GM23338 (cell line): Measurements from ENCODE around the gene ADAM15. TPM values are rescaled to one million over a fixed set of nuclear protein-coding genes. Genes with fewer than 3 reads are reported as not detected.

Experiments
- ATAC-seq: fragments of 200-7000 bp; cut with Tn5 transposase; 3 replicates; pipeline ENCODE4 v1.9.1; 2020
- DNase-seq: peaks from one replicate; pipeline ENCODE4 v3.0.0-alpha.2; 2015; ENCODE audit warnings: low spot score
- H2AFZ ChIP-seq: fragments of 200-600 bp; sonication (generic); 2 replicates; pipeline ENCODE4 v1.8.0; 2016; ENCODE audit warnings: antibody characterized with exemption, mild to moderate bottlenecking, moderate library complexity
- H3F3A ChIP-seq: fragments of 200-600 bp; sonication (generic); replicated peaks from 2 replicates; pipeline ENCODE4 v1.8.0; 2017; ENCODE audit warnings: antibody characterized with exemption, mixed run types, low read depth
- H3K27ac ChIP-seq: fragments of 200-600 bp; sonication (generic); 2 replicates; pipeline ENCODE4 v1.6.1; 2016; ENCODE audit warnings: low read depth
- H3K27me3 ChIP-seq: fragments of 200-600 bp; sonication (generic); 2 replicates; pipeline ENCODE4 v1.8.0; 2016; ENCODE audit warnings: mild to moderate bottlenecking, mixed run types, moderate library complexity; ENCODE audit not compliant: insufficient read depth
- H3K36me3 ChIP-seq: fragments of 200-600 bp; sonication (generic); 2 replicates; pipeline ENCODE4 v1.8.0; 2016; ENCODE audit warnings: mild to moderate bottlenecking; ENCODE audit not compliant: insufficient read depth
- H3K4me1 ChIP-seq: fragments of 200-600 bp; sonication (generic); 2 replicates; pipeline ENCODE4 v1.8.0; 2016; ENCODE audit warnings: mild to moderate bottlenecking, moderate library complexity; ENCODE audit not compliant: insufficient read depth
- H3K4me2 ChIP-seq: fragments of 200-600 bp; sonication (generic); 2 replicates; pipeline ENCODE4 v1.7.1; 2017; ENCODE audit warnings: mixed run types
- H3K4me3 ChIP-seq: fragments of 200-600 bp; sonication (generic); 2 replicates; pipeline ENCODE4 v1.6.1; 2016; ENCODE audit warnings: mixed run types
- H3K79me2 ChIP-seq: fragments of 200-600 bp; sonication (generic); replicated peaks from 2 replicates; pipeline ENCODE4 v1.8.0; 2017; ENCODE audit warnings: mild to moderate bottlenecking; ENCODE audit not compliant: insufficient read depth
- H3K9me2 ChIP-seq: fragments of 200-600 bp; sonication (generic); 2 replicates; pipeline ENCODE4 v1.8.0; 2017; ENCODE audit not compliant: insufficient read depth
- H4K20me1 ChIP-seq: fragments of 200-600 bp; sonication (generic); replicated peaks from 2 replicates; pipeline ENCODE4 v1.8.0; 2017; ENCODE audit warnings: mild to moderate bottlenecking; ENCODE audit not compliant: insufficient read depth
- H3K27ac Mint-ChIP-seq: 2 replicates; pipeline ENCODE4 v1.8.0; 2020; ENCODE audit warnings: inconsistent platforms, mild to moderate bottlenecking, moderate library complexity, mixed read lengths
- H3K27me3 Mint-ChIP-seq: 3 replicates; pipeline ENCODE4 v1.8.0; 2022; ENCODE audit warnings: low read depth, mild to moderate bottlenecking, moderate library complexity, mixed read lengths, inconsistent platforms; ENCODE audit not compliant: insufficient read depth, poor library complexity
- H3K36me3 Mint-ChIP-seq: 3 replicates; pipeline ENCODE4 v1.8.0; 2021; ENCODE audit warnings: low read depth, mild to moderate bottlenecking, inconsistent platforms, moderate library complexity, mixed read lengths
- H3K4me1 Mint-ChIP-seq: 3 replicates; pipeline ENCODE4 v1.8.0; 2020; ENCODE audit warnings: mild to moderate bottlenecking, inconsistent platforms, mixed read lengths
- H3K4me3 Mint-ChIP-seq: 3 replicates; pipeline ENCODE4 v1.8.0; 2021; ENCODE audit warnings: moderate library complexity, mild to moderate bottlenecking, inconsistent platforms, mixed read lengths
- H3K9me3 Mint-ChIP-seq: 3 replicates; pipeline ENCODE4 v1.8.0; 2020; ENCODE audit warnings: moderate library complexity, mild to moderate bottlenecking, inconsistent platforms, mixed read lengths
- CREB1 ChIP-seq: fragments of 250-450 bp; sonication (Bioruptor Pico); IDR thresholded peaks from 2 replicates; pipeline ENCODE4 v1.5.0; 2020; ENCODE audit warnings: low read depth, mild to moderate bottlenecking, moderate library complexity
- ETS1 ChIP-seq: IDR thresholded peaks from 2 replicates; pipeline ENCODE4 v1.6.1; 2016; ENCODE audit warnings: antibody characterized with exemption
- EZH2 ChIP-seq: fragments of 200-600 bp; sonication (generic); IDR thresholded peaks from one replicate; pipeline ENCODE4 v1.8.0; 2017; ENCODE audit warnings: antibody characterized with exemption, mild to moderate bottlenecking, low read depth; ENCODE audit not compliant: unreplicated experiment
- EZH2phosphoT487 ChIP-seq: fragments of 200-600 bp; sonication (generic); IDR thresholded peaks from one replicate; pipeline ENCODE4 v1.8.1; 2018; ENCODE audit warnings: antibody characterized with exemption; ENCODE audit not compliant: unreplicated experiment
- JUNB ChIP-seq: IDR thresholded peaks from one replicate; pipeline ENCODE4 v1.6.1; 2016; ENCODE audit warnings: antibody characterized with exemption; ENCODE audit not compliant: unreplicated experiment
- NANOG ChIP-seq: IDR thresholded peaks from 2 replicates; pipeline ENCODE4 v1.6.1; 2016; ENCODE audit warnings: antibody characterized with exemption, borderline replicate concordance
- POLR2AphosphoS5 ChIP-seq: IDR thresholded peaks from 2 replicates; pipeline ENCODE4 v1.6.1; 2016; ENCODE audit warnings: antibody characterized with exemption, low read depth
- REST ChIP-seq: IDR thresholded peaks from one replicate; pipeline ENCODE4 v1.6.1; 2018; ENCODE audit warnings: antibody characterized with exemption; ENCODE audit not compliant: unreplicated experiment
- STAT1 ChIP-seq: IDR thresholded peaks from one replicate; pipeline ENCODE4 v1.6.1; 2016; ENCODE audit warnings: antibody characterized with exemption; ENCODE audit not compliant: unreplicated experiment
- ZNF114 ChIP-seq: fragments of 250-450 bp; sonication (Bioruptor Pico); IDR thresholded peaks from 2 replicates; pipeline ENCODE4 v1.5.0; 2020; ENCODE audit warnings: mild to moderate bottlenecking, moderate library complexity
- ZNF331 ChIP-seq: fragments of 250-450 bp; sonication (Bioruptor Pico); IDR thresholded peaks from 2 replicates; pipeline ENCODE4 v1.5.0; 2020; ENCODE audit warnings: low read depth, mild to moderate bottlenecking, moderate library complexity
- ZNF462 ChIP-seq: fragments of 250-450 bp; sonication (Bioruptor Pico); IDR thresholded peaks from 2 replicates; pipeline ENCODE4 v1.5.0; 2020; ENCODE audit warnings: mild to moderate bottlenecking, moderate library complexity
- polyA plus RNA-seq: library from polyadenylated mRNA; unstranded; fragments of >200 nt; fragmentation: Nextera tagmentation; extraction: Ambion mirVana; gene quantifications from 2 replicates; pipeline ENCODE4 v1.2.1, GENCODE V29; 2016
- total RNA-seq: library from RNA; depleted of rRNA; stranded (reverse); fragments of >200 nt; shearing (Covaris generic); gene quantifications from 2 replicates; pipeline ENCODE4 v1.2.3, GENCODE V29; 2014
- TF ChIP-seq, protein P1 (sequence below), 2 experiments: fragments of 200-600 bp in 1 of 2; sonication (generic) in 1 of 2; conservative IDR thresholded peaks; 2 replicates each; pipeline versions ENCODE4 v1.5.1 to v1.6.1; 2016 to 2017; ENCODE audit warnings: antibody characterized with exemption in 2 of 2, low read depth in 2 of 2, mild to moderate bottlenecking in 2 of 2, moderate library complexity in 1 of 2

The ADAM15 gene
- total and polyA plus RNA-seq, 2 experiments from 2014 or later, result 24.2 to 31.1 TPM

- Histone ChIP-seq H3K79me2 (peaks cover 37% of the 10 kb centered on the region), H3K27me3 (no peaks in the 10 kb centered on the region), H4K20me1 (peaks cover 7% of the 10 kb centered on the region), H3K4me3 (no peak overlapping the region), H3K27ac (no peak overlapping the region), H3F3A (0 out of 2 replicates have a peak, but pooled peaks cover 3% of the 10 kb centered on the region), H2AFZ (no peak overlapping the region), H3K4me2 (peak overlapping the region; percentile 55; the same call in 1 of the 2 replicates), H3K36me3 (no peaks in the 10 kb centered on the region), H3K4me1 (peaks cover 48% of the 10 kb centered on the region), H3K9me2 (no peaks in the 10 kb centered on the region)
- H3K27me3 Mint-ChIP-seq, result peaks cover 18% of the 10 kb centered on the region
- peaks cover 68% of the 10 kb centered on the region for H3K4me1 Mint-ChIP-seq
- H3K4me3 Mint-ChIP-seq, result peak overlapping the region; percentile 1; the same call in 1 of the 3 replicates
- peaks cover 21% of the 10 kb centered on the region for H3K36me3 Mint-ChIP-seq
- no peak for DNase-seq
- TF ChIP-seq POLR2AphosphoS5 (no peak), CREB1 (no peak), REST (no peak), STAT1 (no peak), NANOG (no peak), ZNF114 (CRISPR knock-in tag) (no peak), ZNF462 (CRISPR knock-in tag) (no peak), ETS1 (no peak), JUNB (no peak), ZNF331 (CRISPR knock-in tag) (no peak), EZH2phosphoT487 (no peak), EZH2 (no peak)
- TF ChIP-seq, protein P1, sequence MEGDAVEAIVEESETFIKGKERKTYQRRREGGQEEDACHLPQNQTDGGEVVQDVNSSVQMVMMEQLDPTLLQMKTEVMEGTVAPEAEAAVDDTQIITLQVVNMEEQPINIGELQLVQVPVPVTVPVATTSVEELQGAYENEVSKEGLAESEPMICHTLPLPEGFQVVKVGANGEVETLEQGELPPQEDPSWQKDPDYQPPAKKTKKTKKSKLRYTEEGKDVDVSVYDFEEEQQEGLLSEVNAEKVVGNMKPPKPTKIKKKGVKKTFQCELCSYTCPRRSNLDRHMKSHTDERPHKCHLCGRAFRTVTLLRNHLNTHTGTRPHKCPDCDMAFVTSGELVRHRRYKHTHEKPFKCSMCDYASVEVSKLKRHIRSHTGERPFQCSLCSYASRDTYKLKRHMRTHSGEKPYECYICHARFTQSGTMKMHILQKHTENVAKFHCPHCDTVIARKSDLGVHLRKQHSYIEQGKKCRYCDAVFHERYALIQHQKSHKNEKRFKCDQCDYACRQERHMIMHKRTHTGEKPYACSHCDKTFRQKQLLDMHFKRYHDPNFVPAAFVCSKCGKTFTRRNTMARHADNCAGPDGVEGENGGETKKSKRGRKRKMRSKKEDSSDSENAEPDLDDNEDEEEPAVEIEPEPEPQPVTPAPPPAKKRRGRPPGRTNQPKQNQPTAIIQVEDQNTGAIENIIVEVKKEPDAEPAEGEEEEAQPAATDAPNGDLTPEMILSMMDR (conservative IDR thresholded peaks at IDR 0.05; ENCODE audit: low read depth in 2 of 2), result no peak
- no peak for ATAC-seq
- no peak overlapping the region for H3K27ac Mint-ChIP-seq
- no peaks in the 10 kb centered on the region for H3K9me3 Mint-ChIP-seq
These were observed 41.4 kb upstream of the ADAM15 start for GRCh38 chr1:155009742-155010141.
